WTC11 (cell line): ENCODE data around the gene C22orf31. TPM values are rescaled to one million over a fixed set of nuclear protein-coding genes. Genes with fewer than 3 reads are reported as not detected.

Experiments used
- ATAC-seq: fragments of 200-7000 bp; cut with Tn5 transposase; 2 replicates; pipeline ENCODE4 v1.10.0; 2021; ENCODE audit warnings: mild to moderate bottlenecking, moderate library complexity
- CTCF ChIA-PET: fragments of 300-600 bp; sonication (Branson Sonifier 250); formaldehyde crosslinking; loops from one replicate; lab custom pipeline; 2021; ENCODE audit warnings: antibody characterized with exemption; lab: Charles Lee
- POLR2A ChIA-PET: fragments of 350-600 bp; sonication (Branson Sonifier 250); formaldehyde crosslinking; loops from one replicate; lab custom pipeline; 2021; ENCODE audit warnings: antibody characterized with exemption; lab: Charles Lee
- DNase-seq: peaks from one replicate; pipeline ENCODE4 v3.0.0; 2021; ENCODE audit warnings: low spot score
- H3K27ac Mint-ChIP-seq: 2 replicates; pipeline ENCODE4 v1.8.0; 2021; ENCODE audit warnings: mixed read lengths
- H3K27me3 Mint-ChIP-seq: 2 replicates; pipeline ENCODE4 v1.8.0; 2021; ENCODE audit warnings: low read depth, mild to moderate bottlenecking, moderate library complexity, mixed read lengths
- H3K36me3 Mint-ChIP-seq: 2 replicates; pipeline ENCODE4 v1.8.0; 2021; ENCODE audit warnings: mixed read lengths
- H3K4me1 Mint-ChIP-seq: 2 replicates; pipeline ENCODE4 v1.8.0; 2022; ENCODE audit warnings: mixed read lengths
- H3K4me3 Mint-ChIP-seq: 2 replicates; pipeline ENCODE4 v1.8.0; 2021; ENCODE audit warnings: mild to moderate bottlenecking, moderate library complexity, mixed read lengths
- H3K9me3 Mint-ChIP-seq: 2 replicates; pipeline ENCODE4 v1.8.0; 2021; ENCODE audit warnings: mixed read lengths
- CDX4 ChIP-seq: fragments of 250-450 bp; sonication (Bioruptor Pico); IDR thresholded peaks from 2 replicates; pipeline ENCODE4 v1.9.0; 2021; ENCODE audit warnings: moderate library complexity, mild to moderate bottlenecking, inconsistent platforms, borderline replicate concordance
- CREM ChIP-seq: sonication (generic); formaldehyde crosslinking; IDR thresholded peaks from 2 replicates; pipeline ENCODE4 v1.8.1; 2022; ENCODE audit warnings: mild to moderate bottlenecking, missing genetic modification reagents, moderate library complexity
- E2F1 ChIP-seq: sonication (generic); formaldehyde crosslinking; IDR thresholded peaks from 2 replicates; pipeline ENCODE4 v1.8.0; 2022; ENCODE audit warnings: mild to moderate bottlenecking, missing genetic modification reagents
- FOXJ3 ChIP-seq: sonication (generic); formaldehyde crosslinking; IDR thresholded peaks from 2 replicates; pipeline ENCODE4 v1.9.0; 2021; ENCODE audit warnings: missing genetic modification reagents, mild to moderate bottlenecking, borderline replicate concordance
- FOXK1 ChIP-seq: sonication (generic); formaldehyde crosslinking; IDR thresholded peaks from 2 replicates; pipeline ENCODE4 v1.8.0; 2022; ENCODE audit warnings: mild to moderate bottlenecking, moderate library complexity, missing genetic modification reagents
- FOXP4 ChIP-seq: sonication (generic); formaldehyde crosslinking; IDR thresholded peaks from 2 replicates; pipeline ENCODE4 v1.8.0; 2022; ENCODE audit warnings: mild to moderate bottlenecking, missing genetic modification reagents
- GABPB1 ChIP-seq: sonication (generic); formaldehyde crosslinking; IDR thresholded peaks from 2 replicates; pipeline ENCODE4 v1.8.1; 2023; ENCODE audit warnings: mild to moderate bottlenecking, missing genetic modification reagents
- IRF1 ChIP-seq: sonication (generic); formaldehyde crosslinking; IDR thresholded peaks from 2 replicates; pipeline ENCODE4 v1.8.0; 2023; ENCODE audit warnings: missing genetic modification reagents
- NFE2L1 ChIP-seq: sonication (generic); formaldehyde crosslinking; IDR thresholded peaks from 2 replicates; pipeline ENCODE4 v1.8.1; 2023; ENCODE audit warnings: missing genetic modification reagents
- RELA ChIP-seq: sonication (generic); formaldehyde crosslinking; IDR thresholded peaks from 2 replicates; pipeline ENCODE4 v1.8.1; 2022; ENCODE audit warnings: missing genetic modification reagents, mild to moderate bottlenecking, borderline replicate concordance
- TEAD4 ChIP-seq: sonication (generic); formaldehyde crosslinking; IDR thresholded peaks from 2 replicates; pipeline ENCODE4 v1.8.0; 2022; ENCODE audit warnings: mild to moderate bottlenecking, missing genetic modification reagents
- ZNF317 ChIP-seq: sonication (generic); formaldehyde crosslinking; IDR thresholded peaks from 2 replicates; pipeline ENCODE4 v1.8.1; 2023; ENCODE audit warnings: low read depth, mild to moderate bottlenecking, moderate library complexity, missing genetic modification reagents, borderline replicate concordance
- total RNA-seq: library from RNA; stranded (reverse); gene quantifications from 3 replicates; pipeline ENCODE4 v1.2.3, GENCODE V29; 2021
- TF ChIP-seq, protein P1 (sequence below): sonication (generic); formaldehyde crosslinking; IDR thresholded peaks from 2 replicates; pipeline ENCODE4 v1.8.1; 2023; ENCODE audit warnings: mild to moderate bottlenecking, missing genetic modification reagents, moderate library complexity
- TF ChIP-seq, protein P2 (sequence below): sonication (generic); formaldehyde crosslinking; IDR thresholded peaks from 2 replicates; pipeline ENCODE4 v1.8.1; 2022; ENCODE audit warnings: missing genetic modification reagents, borderline replicate concordance

C22orf31 gene
- total RNA-seq, 1 experiment from 2014 or later: not detected

DNA sequence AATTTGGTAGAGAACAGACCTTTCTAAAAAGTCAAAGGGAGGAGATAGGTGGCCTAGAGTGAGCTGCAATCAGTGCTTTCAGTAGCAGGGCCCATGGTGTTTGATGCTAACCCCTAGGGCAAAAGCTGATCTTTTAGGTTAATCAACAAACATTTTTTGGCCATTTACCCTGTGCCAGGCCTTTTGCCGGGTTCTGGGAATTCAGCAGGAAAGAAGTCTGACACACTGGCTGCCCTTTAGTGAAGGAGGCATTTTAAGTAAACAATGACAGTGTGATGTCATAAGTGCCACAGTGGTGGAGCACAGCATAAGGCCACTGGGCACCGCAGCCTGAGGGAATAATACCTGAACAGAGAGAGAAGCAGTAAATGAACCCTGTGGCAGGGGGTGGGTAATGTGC, 29.0 kb downstream of the C22orf31 start:
- Mint-ChIP-seq H3K4me1 (peaks cover 39% of the 10 kb centered on the region), H3K4me3 (no peak overlapping the region), H3K27me3 (no peaks in the 10 kb centered on the region), H3K27ac (no peak overlapping the region), H3K9me3 (no peaks in the 10 kb centered on the region), H3K36me3 (no peaks in the 10 kb centered on the region)
- POLR2A ChIA-PET: interaction anchor here (1.5 to 2.3 kb wide), 2 partner anchors 27 to 149 kb away, joined by 3 to 8 read pairs; partner anchors contain the start of gene ZNRF3
- no peak for TF ChIP-seq IRF1 (CRISPR knock-in tag)
- no peak for TF ChIP-seq CREM (CRISPR knock-in tag)
- no peak for TF ChIP-seq CDX4 (CRISPR knock-in tag)
- TF ChIP-seq NFE2L1 (CRISPR knock-in tag): no peak
- no peak for TF ChIP-seq FOXK1
- TF ChIP-seq, protein P1, sequence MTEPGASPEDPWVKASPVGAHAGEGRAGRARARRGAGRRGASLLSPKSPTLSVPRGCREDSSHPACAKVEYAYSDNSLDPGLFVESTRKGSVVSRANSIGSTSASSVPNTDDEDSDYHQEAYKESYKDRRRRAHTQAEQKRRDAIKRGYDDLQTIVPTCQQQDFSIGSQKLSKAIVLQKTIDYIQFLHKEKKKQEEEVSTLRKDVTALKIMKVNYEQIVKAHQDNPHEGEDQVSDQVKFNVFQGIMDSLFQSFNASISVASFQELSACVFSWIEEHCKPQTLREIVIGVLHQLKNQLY (CRISPR knock-in tag): no peak
- TF ChIP-seq FOXJ3: no peak
- TF ChIP-seq RELA: no peak
- TF ChIP-seq ZNF317 (CRISPR knock-in tag): no peak
- TF ChIP-seq, protein P2, sequence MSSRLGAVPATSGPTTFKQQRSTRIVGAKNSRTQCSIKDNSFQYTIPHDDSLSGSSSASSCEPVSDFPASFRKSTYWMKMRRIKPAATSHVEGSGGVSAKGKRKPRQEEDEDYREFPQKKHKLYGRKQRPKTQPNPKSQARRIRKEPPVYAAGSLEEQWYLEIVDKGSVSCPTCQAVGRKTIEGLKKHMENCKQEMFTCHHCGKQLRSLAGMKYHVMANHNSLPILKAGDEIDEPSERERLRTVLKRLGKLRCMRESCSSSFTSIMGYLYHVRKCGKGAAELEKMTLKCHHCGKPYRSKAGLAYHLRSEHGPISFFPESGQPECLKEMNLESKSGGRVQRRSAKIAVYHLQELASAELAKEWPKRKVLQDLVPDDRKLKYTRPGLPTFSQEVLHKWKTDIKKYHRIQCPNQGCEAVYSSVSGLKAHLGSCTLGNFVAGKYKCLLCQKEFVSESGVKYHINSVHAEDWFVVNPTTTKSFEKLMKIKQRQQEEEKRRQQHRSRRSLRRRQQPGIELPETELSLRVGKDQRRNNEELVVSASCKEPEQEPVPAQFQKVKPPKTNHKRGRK (CRISPR knock-in tag): no peak
- no peak for DNase-seq
- CTCF ChIA-PET: interaction anchor here (1.4 to 3.2 kb wide), 2 partner anchors 8 to 177 kb away, joined by 4 to 34 read pairs; no protein-coding TSS in a partner anchor
- no peak for ATAC-seq

DNA sequence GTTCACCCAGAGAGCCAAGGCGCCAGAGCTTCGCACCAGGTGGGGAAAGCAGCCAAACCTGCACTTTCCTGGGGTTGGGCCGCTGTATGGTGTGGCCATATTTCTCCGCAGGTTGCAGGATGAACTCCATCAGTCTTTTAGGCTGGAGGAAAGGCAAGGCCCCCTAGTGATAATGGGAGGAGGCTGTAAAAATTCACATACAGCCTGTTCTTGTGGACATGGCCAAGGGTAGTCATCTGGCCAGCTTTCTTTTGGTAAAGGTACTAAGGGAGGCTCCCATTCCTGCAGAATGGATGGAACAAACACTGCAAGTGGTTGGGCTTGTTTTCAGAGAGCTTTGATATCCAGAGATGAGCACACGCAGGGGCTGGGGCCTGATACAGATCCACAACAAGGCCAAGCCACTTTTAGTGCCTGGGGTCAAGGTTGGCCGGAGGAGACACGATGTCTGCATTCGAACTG, 29.6 kb downstream of the C22orf31 start:
- ChIA-PET CTCF (interaction anchor here (0.6 to 3.2 kb wide), 7 partner anchors 9 to 177 kb away, joined by 3 to 34 read pairs (median 6); no protein-coding TSS in a partner anchor), POLR2A (interaction anchor here (1.5 to 2.3 kb wide), 2 partner anchors 27 to 148 kb away, joined by 3 to 8 read pairs; partner anchors contain the start of gene ZNRF3)
- Mint-ChIP-seq H3K9me3 (no peaks in the 10 kb centered on the region), H3K27me3 (no peaks in the 10 kb centered on the region), H3K36me3 (no peaks in the 10 kb centered on the region), H3K4me1 (peaks cover 39% of the 10 kb centered on the region), H3K27ac (peak overlapping the region; percentile 61), H3K4me3 (no peak overlapping the region)
- no peak for TF ChIP-seq RELA
- no peak for TF ChIP-seq FOXP4
- TF ChIP-seq TEAD4 (CRISPR knock-in tag): no peak
- ATAC-seq (no peak), DNase-seq (no peak)

DNA sequence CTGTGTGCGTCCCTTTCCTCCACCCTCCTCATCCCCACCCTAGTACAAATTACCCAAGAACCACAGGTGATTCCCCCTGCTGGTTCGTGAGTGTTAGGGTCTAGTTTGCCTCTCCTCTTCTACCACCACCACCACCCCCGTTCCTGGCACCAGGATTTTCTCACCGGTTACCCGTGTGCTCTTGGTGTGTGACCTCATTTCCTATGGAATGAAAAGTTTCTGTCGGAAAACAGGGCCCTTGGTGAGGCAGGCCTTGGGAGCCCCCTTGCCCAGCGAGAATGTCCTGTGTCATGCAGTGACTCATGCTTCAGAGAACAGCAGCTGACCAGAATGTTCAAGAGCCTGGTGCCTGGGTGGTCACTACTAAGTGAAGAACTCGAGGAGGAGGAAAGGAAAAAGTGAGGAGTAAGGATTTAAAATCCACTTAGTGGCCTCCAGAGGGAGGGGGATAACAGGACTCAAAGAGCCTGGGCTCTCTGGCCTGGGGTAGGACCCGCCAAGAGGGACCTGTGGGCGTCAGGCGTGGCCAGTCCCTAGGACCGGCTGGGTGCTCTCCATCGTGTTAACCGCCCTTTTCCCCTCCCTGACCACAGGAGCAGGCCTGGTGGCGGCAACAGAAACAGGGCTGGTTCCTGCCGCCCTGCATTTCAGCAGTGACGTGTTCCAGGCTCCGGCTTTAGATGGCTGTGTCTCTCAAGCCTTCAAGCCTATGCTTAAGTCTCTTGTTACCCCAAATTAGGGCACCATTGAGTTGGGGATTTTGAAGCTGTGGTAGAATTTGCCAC, 30.2 kb downstream of the C22orf31 start:
- ChIA-PET CTCF (interaction anchor here (0.6 to 3.2 kb wide), 15 partner anchors 9 to 176 kb away, joined by 3 to 34 read pairs (median 4); no protein-coding TSS in a partner anchor), POLR2A (interaction anchor here (1.5 to 2.3 kb wide), 2 partner anchors 26 to 148 kb away, joined by 3 to 8 read pairs; partner anchors contain the start of gene ZNRF3)
- H3K36me3 Mint-ChIP-seq: no peaks in the 10 kb centered on the region
- peaks cover 39% of the 10 kb centered on the region for H3K4me1 Mint-ChIP-seq
- no peaks in the 10 kb centered on the region for H3K9me3 Mint-ChIP-seq
- ATAC-seq: peak; percentile 52
- peak overlapping the region; percentile 77 for H3K4me3 Mint-ChIP-seq
- peak overlapping the region; percentile 98 for H3K27ac Mint-ChIP-seq
- H3K27me3 Mint-ChIP-seq: no peaks in the 10 kb centered on the region
- TF ChIP-seq GABPB1 (CRISPR knock-in tag) (0 out of 2 replicates have a peak, but pooled peaks have one; percentile 14), E2F1 (no peak)
- no peak for DNase-seq
